GM21423 (cell line): ENCODE results near the gene CCDC185.

ENCODE experiments used
- ATAC-seq: cut with Tn5 transposase; IDR thresholded peaks from one replicate; pipeline ENCODE4 v1.9.1; 2021; ENCODE audit warnings: mild to moderate bottlenecking, moderate library complexity; ENCODE audit not compliant: unreplicated experiment

CCDC185 gene

DNA sequence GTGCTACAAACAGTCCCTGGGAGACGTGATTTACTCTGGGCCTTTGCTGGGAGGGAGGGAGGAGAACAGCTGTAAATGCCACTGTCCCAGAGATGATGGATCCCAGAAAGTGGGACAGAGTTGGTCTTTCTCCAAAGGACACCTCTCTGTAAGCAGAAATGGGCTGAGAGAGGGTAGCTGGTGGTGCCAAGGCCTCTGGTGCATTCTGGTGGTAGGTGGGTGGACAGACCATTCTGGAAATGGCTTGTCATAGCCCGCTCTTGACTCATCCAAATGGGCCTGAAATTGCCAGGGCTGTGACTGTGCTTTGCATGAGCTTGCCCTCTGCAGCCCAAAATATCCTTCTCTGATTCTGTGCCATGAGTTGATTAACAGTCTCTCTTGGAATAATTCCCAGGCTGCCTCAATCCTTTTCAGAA lies 36.1 kb downstream of the CCDC185 start:
- no peak for ATAC-seq

DNA sequence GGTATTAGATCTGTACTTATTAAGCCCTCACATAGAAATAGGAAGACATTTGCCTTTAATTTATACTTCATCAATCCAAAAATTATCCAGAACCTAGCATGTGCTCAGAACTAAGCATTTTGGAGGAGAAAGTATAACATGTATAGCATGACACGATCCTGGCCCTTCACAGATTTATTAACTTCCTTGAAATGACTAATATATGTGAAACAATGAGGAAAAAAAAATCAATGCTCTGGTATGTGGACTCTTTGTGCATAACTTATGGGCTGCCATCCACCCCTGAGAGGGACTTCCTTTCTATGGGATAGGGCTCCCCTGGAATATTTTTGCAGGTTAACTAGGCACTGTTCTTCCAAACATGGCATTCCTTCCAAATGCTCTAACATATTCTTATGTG lies 36.6 kb downstream of the CCDC185 start:
- no peak for ATAC-seq

DNA sequence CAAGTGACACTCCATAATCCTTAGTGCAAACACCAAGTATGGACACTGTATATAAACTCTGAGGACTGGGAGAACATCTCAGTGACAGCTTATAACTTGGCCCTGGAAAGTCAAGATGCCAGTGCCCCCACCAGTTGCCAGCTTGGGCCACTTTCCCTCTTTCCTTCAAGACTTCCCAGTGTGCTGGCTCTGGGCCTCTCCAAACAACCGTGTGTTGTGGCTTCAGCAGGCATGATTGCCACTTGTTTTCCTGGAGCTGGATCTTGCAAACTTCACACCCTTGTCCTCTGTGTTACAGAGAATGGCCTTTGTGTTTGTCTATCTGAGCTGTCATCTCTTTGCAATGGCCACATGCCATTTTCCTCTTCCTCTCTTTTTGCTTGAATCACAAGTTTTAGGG lies 37.0 kb downstream of the CCDC185 start:
- ATAC-seq = no peak

DNA sequence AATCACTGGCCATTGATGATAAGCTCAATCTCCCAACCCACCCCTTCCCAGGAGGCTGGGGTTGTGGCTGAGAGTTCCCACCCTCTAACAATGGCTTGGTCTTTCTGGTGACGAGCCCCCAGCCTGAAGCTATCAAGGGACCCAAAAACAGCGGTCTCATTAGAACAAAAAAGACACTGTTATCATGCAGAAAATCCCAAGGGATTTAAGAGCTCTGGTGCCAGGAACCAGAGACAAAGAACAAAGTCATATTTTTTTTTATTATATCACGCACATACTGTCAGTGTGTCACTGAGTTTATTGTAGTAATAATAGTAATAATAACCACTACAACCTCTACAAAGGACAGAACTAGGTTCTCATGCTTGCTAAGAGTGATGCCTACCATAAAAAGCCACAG lies 43.9 kb downstream of the CCDC185 start:
- no peak for ATAC-seq

DNA sequence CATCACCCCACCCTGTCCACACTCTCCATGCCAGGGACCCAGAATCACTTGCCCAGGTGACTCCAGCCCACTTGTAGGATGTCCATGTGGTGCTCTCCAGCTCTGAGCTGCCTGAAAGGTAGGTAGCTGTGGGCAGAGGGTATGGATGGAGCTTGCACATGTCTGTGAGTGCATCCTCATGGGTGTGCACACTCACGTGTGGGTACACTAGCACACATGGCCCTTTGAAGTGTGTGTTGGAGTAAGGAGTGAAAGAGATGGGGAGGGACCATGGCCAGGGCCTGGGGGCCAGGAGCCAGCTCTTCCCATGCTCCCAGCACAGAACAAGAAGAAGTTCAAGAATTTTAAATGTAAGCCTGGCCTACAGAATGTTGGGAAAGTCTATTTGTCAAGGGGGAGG lies 50.2 kb downstream of the CCDC185 start:
- no peak for ATAC-seq

DNA sequence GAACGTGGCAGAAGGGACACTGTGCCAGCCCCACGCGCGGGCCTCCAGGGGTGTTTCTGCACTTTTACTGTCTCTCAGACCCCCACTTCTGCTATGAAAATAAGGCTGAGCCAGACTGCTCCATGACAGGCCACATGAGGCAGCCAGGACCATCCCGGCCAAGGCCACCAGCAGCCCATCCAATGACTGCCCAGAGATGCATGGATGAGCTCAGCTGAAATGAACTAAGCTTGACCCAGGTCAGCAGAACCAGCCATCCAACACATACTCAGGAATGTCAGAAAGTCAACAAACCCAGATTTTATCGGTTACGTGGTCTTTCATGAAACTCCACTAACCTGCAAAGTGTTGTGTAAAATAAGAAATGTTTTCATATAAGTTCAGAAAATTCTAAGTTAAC lies 51.2 kb downstream of the CCDC185 start:
- no peak for ATAC-seq
